Lower leg skin (tissue), 4 donors: ENCODE results near the gene MPP1. TPM values are rescaled to one million over a fixed set of nuclear protein-coding genes. Genes with fewer than 3 reads are reported as not detected.

Experiments used
- DNase-seq, 2 donors: peaks; one replicate each; pipeline ENCODE4 v3.0.0-alpha.2; 2019; ENCODE audit warnings: low spot score in 2 of 2
- H3K4me3 ChIP-seq: fragments of 200-600 bp; sonication (generic); 2 replicates; pipeline ENCODE4 v1.5.1; 2017; ENCODE audit warnings: mild to moderate bottlenecking, low read depth; ENCODE audit not compliant: poor library complexity, severe bottlenecking
- POLR2A ChIP-seq, 2 donors: fragments of 450-650 bp; IDR thresholded peaks; one replicate each; pipeline ENCODE4 v1.6.1; 2016 to 2017; ENCODE audit warnings: antibody characterized with exemption in 2 of 2, mild to moderate bottlenecking in 1 of 2, moderate library complexity in 1 of 2
- WGBS, 2 donors: methylation state at CpG; one replicate each; pipeline ENCODE4 v1.1.5; 2018; 5-methylcytosine and 5-hydroxymethylcytosine counted together
- intact Hi-C: fragments of 100-400 bp; cut with DNase I; formaldehyde crosslinking; loops from one replicate; pipeline ENCODE4 v1.15.0; 2023; ENCODE audit warnings: low total_unique reads
- total RNA-seq, 4 donors: library from RNA; depleted of rRNA; stranded (reverse); fragments of >200 nt; gene quantifications; one replicate each; pipeline ENCODE4 v1.1.0, GENCODE V29; 2016
- TF ChIP-seq, protein P1 (sequence below), 3 donors: fragments of 450-650 bp; IDR thresholded peaks; one replicate each; pipeline ENCODE4 v1.5.1; 2016; ENCODE audit warnings: antibody characterized with exemption in 3 of 3, mild to moderate bottlenecking in 3 of 3, moderate library complexity in 2 of 3

The MPP1 gene
- total RNA-seq, 4 donors from 2014 or later = 8.7 to 14.5 (median 10.5) TPM

DNA sequence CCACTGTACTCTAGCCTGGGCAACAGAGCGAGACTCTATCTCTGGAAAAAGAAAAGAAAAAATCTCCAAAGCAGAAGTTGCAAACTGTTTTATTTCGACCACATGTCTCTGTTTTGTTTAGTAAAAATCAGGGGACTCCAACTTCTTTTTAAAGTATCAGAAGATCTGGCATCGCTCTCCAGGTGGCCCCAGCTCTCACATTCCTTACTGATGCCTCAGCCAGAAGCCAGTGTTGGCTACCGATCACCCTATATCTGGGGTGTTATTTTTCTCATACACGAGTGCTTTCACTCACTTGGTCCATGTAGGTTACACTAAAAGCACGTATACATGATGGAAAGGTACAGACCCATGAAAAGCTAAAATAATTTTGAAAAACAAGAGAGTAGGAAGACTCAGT, 8.3 kb downstream of the MPP1 start:
- intact Hi-C loops = no loop called here
- no peak for TF ChIP-seq POLR2A (IDR thresholded peaks at IDR 0.05)
- TF ChIP-seq, protein P1, sequence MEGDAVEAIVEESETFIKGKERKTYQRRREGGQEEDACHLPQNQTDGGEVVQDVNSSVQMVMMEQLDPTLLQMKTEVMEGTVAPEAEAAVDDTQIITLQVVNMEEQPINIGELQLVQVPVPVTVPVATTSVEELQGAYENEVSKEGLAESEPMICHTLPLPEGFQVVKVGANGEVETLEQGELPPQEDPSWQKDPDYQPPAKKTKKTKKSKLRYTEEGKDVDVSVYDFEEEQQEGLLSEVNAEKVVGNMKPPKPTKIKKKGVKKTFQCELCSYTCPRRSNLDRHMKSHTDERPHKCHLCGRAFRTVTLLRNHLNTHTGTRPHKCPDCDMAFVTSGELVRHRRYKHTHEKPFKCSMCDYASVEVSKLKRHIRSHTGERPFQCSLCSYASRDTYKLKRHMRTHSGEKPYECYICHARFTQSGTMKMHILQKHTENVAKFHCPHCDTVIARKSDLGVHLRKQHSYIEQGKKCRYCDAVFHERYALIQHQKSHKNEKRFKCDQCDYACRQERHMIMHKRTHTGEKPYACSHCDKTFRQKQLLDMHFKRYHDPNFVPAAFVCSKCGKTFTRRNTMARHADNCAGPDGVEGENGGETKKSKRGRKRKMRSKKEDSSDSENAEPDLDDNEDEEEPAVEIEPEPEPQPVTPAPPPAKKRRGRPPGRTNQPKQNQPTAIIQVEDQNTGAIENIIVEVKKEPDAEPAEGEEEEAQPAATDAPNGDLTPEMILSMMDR (IDR thresholded peaks at IDR 0.05) = no peak
- no peak overlapping the region for H3K4me3 ChIP-seq
- no peak for DNase-seq
- 79 to 83% methylated on average over 6 of the region's 6 CpGs for WGBS, 2 donors

DNA sequence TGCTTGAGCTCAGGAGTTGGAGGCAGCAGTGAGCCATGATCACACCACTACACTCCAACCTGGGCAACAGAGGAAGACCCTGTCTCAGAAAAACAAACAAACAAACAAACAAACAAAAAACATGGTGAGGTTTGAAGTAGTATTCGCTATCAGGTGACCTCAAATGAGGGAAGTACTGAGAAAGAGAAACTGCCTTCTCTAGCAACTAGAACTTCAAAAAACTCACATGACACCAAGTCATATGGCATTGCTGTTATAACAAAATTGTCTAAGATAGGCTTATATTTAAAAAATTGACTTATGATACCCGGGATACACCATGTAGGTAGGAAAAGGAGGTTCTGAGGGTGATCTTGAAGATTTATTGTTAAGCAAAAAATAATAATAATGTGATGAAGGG, 10.3 kb downstream of the MPP1 start:
- no peak for TF ChIP-seq POLR2A (IDR thresholded peaks at IDR 0.05)
- TF ChIP-seq, protein P1 (IDR thresholded peaks at IDR 0.05) = no peak
- intact Hi-C loops = no loop called here
- DNase-seq = no peak
- 67 to 92% methylated on average over 2 of the region's 2 CpGs for WGBS, 2 donors
- H3K4me3 ChIP-seq = no peak overlapping the region

DNA sequence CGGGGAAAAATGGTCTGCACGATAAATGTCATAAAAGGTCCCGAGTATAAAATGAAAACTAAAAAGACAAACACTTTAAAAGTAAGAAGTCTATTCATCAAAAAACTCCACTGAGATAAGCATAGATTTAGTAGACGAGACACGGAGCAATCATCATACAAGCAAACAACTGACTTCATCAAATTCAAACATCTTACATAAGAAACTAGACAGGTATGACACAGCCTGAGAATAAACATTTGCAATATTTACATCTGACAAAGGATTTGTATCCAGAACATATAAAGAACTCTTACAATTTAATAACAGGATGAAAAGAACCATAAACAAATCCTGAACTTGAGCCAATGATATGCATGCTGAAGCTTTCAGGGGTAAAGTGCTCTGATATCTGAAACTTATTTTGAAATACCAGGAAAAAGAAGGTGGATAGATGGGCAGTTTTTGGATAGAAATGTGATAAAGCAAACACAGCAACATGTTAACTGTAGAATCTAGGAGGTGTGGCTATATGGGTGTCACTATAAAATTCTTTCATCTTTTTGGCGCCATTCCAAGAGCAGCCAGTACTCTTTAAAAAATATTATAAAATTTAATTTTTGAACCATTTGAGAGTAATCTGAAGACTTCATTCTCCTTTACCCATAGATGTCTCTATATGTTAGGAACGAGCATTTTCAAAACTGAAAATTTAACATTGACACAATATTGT, 12.0 kb downstream of the MPP1 start:
- DNase-seq = no peak
- TF ChIP-seq POLR2A (IDR thresholded peaks at IDR 0.05) = no peak
- TF ChIP-seq, protein P1 (IDR thresholded peaks at IDR 0.05) = no peak
- WGBS, 2 donors = 81 to 85% methylated on average over 7 of the region's 7 CpGs
- intact Hi-C loops = no loop called here
- H3K4me3 ChIP-seq = no peak overlapping the region

DNA sequence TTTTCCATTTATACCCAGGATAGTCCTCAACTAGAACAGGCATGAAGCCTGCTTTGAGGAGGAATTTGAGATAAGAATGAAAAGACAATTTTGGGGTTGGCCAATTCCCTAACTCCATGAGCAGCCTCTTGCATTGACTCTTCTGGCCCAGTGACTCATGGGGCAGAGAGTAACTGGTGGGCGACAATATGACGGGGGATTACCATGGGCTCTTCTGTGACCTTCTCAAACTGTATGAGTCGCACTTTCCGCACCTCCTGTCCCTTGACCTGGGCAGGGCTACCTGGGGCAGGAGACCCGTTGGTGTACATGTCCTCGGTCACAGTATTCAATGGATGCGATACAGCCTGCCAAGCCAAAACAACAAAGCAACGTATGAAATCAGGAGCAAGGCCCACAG, 13.3 kb downstream of the MPP1 start:
- DNase-seq = no peak
- H3K4me3 ChIP-seq = no peak overlapping the region
- intact Hi-C loops = no loop called here
- TF ChIP-seq, protein P1 (IDR thresholded peaks at IDR 0.05) = no peak
- no peak for TF ChIP-seq POLR2A (IDR thresholded peaks at IDR 0.05)
- WGBS, 2 donors = 91 to 97% methylated on average over 8 of the region's 8 CpGs

DNA sequence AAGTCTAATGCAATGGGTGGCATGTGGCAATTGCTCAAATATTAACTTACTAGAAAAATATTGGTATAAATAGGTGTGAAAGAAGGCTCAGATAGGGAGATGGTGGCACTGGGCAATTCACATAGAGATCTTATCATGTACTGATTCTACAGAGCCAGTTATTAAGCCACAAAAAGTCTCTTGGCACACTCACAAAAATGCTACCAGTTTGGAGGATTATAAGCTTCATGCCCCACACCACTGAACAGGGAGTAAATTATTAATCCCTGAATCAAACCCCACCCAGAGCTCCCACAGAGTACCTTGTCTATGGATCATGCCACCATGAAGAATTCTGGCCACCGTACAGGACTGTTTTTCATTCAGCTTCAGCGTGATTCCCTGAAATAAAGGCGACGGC, 13.8 kb downstream of the MPP1 start:
- intact Hi-C loops = no loop called here
- DNase-seq = no peak
- H3K4me3 ChIP-seq = no peak overlapping the region
- 73 to 93% methylated on average over 4 of the region's 4 CpGs for WGBS, 2 donors
- no peak for TF ChIP-seq POLR2A (IDR thresholded peaks at IDR 0.05)
- TF ChIP-seq, protein P1 (IDR thresholded peaks at IDR 0.05) = no peak

DNA sequence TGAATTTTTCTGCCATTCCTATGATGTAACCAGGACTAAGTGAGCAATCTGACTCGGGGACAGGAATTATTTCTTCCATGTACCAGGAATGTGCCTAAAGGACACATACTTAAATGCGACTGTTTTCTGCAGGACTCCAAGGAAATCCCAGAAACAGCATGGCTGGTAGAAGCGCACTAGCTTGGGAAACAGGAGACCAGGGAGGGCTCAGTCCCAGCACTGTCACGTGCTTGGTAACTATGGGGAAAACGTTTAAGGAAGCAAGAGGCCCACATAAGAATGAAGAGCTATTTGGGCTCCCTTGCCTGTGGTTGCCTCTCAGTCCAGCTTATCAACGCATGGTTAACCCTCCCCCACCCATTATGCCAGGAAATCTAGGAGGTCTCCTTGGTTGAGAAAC, 19.6 kb downstream of the MPP1 start:
- no peak overlapping the region for H3K4me3 ChIP-seq
- no peak for DNase-seq
- intact Hi-C loops = no loop called here
- 70 to 91% methylated on average over 6 of the region's 6 CpGs for WGBS, 2 donors
- TF ChIP-seq POLR2A (IDR thresholded peaks at IDR 0.05) = no peak
- TF ChIP-seq, protein P1 (IDR thresholded peaks at IDR 0.05) = no peak
